ENCODE measurements around the gene ANKK1. TPM values are rescaled to one million over a fixed set of nuclear protein-coding genes. Genes with fewer than 3 reads are reported as not detected.

Gene ANKK1
- total RNA-seq, 1 experiment from 2014 or later = 0.22 TPM

GRCh38 chr11:113377681-113378412 lies 9.7 kb upstream of the ANKK1 start:
- Histone ChIP-seq H3K36me3 (ENCODE audit: control insufficient read depth in 1 of 2, insufficient read depth in 2 of 2, low read length in 2 of 2) (no peaks in the 10 kb centered on the region), H3K9ac (ENCODE audit: low read length) (no peak overlapping the region), H3K4me1 (ENCODE audit: control insufficient read depth in 1 of 2, insufficient read depth in 2 of 2, low read length in 2 of 2) (peaks cover 0 to 5% of the 10 kb centered on the region in 2 experiments; a peak in 1 of 4 replicates), H3K79me2 (ENCODE audit: insufficient read depth, low read length) (no peaks in the 10 kb centered on the region), H3K27me3 (ENCODE audit: insufficient read depth, low read length) (no peaks in the 10 kb centered on the region), H3K9me2 (ENCODE audit: insufficient read depth) (no peaks in the 10 kb centered on the region), H4K20me1 (ENCODE audit: insufficient read depth) (no peaks in the 10 kb centered on the region), H3K27ac (ENCODE audit: low read depth, low read length) (no peak overlapping the region), H3K4me3 (replicated peaks in 1 of 2; ENCODE audit: low read depth in 1 of 2, low read length in 2 of 2) (no peak overlapping the region), H3K4me2 (ENCODE audit: low read length) (no peak overlapping the region), H3K9me3 (ENCODE audit: control insufficient read depth in 1 of 2, insufficient read depth in 1 of 2, low read depth in 1 of 2, low read length in 2 of 2) (no peaks in the 10 kb centered on the region), H2AFZ (ENCODE audit: low read depth, low read length, poor library complexity, severe bottlenecking) (no peak overlapping the region)
- CTCF ChIA-PET = no interaction called here
- intact Hi-C loops (cut with micrococcal nuclease) = no loop called here
- POLR2A ChIA-PET = no interaction called here
- RAD21 ChIA-PET (ENCODE audit: low non-redundant PET in 1 of 2, low total read pairs in 2 of 2, uncharacterized antibody in 2 of 2, unreplicated experiment in 2 of 2) = no interaction called here
- TF ChIP-seq ZFX (IDR thresholded peaks at IDR 0.05) (no peak), RAD21 (IDR thresholded peaks at IDR 0.05; ENCODE audit: low read depth) (no peak), CTCF (IDR thresholded peaks at IDR 0.05 in 2 of 3, conservative IDR thresholded peaks at IDR 0.05 in 1 of 3; ENCODE audit: borderline replicate concordance in 1 of 3, insufficient read depth in 1 of 3, low read depth in 2 of 3, low read length in 2 of 3) (no peak), JUND (IDR thresholded peaks at IDR 0.05) (no peak), CEBPB (IDR thresholded peaks at IDR 0.05; ENCODE audit: low read depth) (no peak), EGR1 (IDR thresholded peaks at IDR 0.05; ENCODE audit: low read depth) (no peak), EZH2 (IDR thresholded peaks at IDR 0.05) (no peak), POLR2AphosphoS5 (IDR thresholded peaks at IDR 0.05; ENCODE audit: low read depth, low read length) (no peak), YY1 (IDR thresholded peaks at IDR 0.05; ENCODE audit: extremely low read depth, insufficient replicate concordance, low read depth, low read length) (no peak), EZH2phosphoT487 (IDR thresholded peaks at IDR 0.05; ENCODE audit: borderline replicate concordance) (no peak), ZNF274 (IDR thresholded peaks at IDR 0.05; ENCODE audit: low read depth, low read length) (no peak), REST (IDR thresholded peaks at IDR 0.05; ENCODE audit: low read depth) (no peak)
- BruUV-seq (replicated peaks) = no TSS peak
- ATAC-seq (no peak), DNase-seq (ENCODE audit: low read depth, low spot score) (no peak)

All from HCT116 (cell line).